NCI-H345 (cell line): ENCODE data around the gene AKAP11.

Experiments used
- DNase-seq: peaks from one replicate; lab custom pipeline; 2025; lab: John Stamatoyannopoulos, UW

The AKAP11 gene

DNA sequence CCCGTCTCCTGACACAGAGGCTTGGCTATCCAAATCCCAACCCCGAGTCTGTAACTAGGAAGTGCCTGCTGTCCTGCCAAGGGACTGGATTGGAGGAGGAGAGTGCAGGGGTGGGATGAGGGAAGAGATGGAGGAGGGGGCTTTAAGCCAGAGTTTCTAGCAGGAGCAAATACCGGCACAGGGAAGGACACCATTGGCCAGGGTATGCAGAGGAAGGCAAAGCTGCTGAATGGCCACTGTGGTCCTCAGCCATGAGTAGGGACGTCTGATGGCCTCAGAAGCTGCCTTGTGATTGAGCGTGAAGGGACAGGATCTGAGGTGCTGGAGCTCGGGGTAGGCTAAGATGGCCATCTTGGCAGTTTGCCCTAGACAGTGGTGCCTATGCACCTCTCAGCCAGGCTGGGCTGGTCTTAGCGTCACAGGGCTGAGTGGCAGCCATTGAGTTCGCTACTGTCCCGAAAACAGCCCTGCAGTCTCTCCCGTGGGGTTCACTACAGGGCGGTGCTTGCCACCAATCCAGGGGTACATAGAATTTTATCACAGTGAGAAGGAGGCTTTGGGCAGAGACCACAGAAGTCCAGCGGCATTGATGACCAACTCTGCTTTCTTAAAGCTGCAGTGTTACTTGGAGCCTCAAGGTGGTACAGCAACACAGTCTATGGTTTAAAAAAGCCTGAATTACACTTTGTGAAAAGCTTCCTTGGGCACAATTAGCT lies 61.8 kb downstream of the AKAP11 start:
- no peak for DNase-seq

DNA sequence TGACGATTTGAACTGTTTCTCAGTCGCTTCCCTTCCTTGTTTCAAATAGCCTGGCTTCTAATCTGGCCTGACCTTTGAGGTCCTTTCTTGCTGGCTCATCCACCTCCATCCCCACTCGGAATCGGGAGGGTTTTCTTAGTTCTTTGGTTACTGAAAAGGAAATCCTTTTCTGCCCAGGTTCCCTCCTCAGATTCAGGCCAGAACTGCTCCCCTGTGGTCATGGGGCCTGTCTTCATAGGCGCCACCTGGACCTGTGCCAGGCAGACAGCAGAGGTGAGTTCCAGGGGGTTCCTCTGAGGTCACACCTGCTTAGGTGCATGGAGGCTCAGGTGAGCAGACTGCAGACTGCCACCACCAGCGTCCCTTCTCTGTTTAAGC lies 62.4 kb downstream of the AKAP11 start:
- DNase-seq = peak; percentile 1

DNA sequence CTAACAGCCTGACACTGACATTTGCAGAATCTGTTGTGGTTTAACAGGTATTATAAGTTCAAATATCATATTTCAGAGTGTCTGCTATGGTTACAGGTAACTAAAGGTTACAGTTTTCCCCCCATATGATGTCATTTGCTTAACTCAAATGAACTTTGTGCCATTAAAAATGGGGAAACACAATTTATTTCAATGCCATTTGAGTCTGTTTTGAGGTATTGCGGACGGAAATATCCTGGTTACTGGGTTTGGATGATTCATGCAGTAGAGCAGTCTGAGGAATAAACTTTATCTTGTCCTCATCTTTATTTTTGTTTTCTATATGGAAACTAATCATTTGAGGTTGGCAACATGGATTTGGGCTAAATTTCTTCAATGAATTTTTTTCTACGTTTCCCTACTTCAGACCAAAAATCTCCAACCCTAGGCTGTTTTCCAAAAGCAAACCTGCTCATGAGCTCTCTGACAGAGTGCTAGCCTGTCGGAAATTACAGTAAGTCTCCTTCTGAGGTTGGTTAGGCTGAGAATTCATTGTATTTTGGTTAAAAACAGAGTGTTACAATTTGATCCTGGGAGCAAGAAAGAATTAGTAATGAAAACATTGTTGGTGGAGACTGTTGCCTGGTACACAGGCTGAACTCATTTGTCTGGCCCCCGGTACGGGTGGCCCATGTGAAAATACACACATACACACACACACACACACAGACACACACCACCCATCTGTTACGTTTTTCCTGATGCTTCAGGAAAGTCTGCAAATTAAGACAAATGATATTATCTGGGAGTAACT lies 66.1 kb downstream of the AKAP11 start:
- DNase-seq = no peak

DNA sequence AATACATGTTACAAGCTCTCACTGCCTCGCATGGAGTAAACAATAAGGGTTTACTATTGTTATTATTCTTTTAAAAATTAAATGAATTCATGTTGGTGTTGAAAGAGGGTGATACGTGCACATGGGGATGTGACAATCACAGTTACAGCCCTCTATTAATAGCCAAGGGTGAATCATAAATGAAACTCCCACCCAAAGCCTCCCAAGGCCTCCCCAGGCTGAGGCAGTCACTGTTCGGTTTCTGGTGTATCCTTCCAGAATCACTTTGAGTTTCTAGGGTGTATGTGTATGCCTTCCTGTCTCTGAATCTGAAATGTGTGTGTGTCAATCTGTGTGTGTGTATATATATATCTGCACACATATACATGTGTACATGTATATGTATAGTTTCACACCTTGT lies 73.4 kb downstream of the AKAP11 start:
- no peak for DNase-seq

DNA sequence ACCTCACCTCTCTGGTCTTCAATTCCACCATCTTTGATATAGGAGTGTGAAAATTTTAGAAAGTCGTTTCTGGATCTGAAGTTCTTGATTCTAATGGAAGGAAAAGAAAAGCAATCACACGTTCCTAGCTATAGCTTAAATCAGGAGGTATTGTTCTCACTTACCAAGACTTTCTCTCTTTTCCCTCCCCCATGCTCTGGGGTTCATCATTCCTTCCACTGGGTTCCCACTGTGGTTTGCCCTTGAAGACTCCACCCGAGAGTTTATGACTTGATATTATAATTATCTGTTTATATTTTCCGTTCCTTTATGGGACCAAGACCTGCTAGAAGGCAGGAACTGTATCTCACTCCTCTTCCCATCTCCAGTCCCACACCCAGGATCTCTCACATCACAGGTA lies 76.6 kb downstream of the AKAP11 start:
- DNase-seq = no peak

DNA sequence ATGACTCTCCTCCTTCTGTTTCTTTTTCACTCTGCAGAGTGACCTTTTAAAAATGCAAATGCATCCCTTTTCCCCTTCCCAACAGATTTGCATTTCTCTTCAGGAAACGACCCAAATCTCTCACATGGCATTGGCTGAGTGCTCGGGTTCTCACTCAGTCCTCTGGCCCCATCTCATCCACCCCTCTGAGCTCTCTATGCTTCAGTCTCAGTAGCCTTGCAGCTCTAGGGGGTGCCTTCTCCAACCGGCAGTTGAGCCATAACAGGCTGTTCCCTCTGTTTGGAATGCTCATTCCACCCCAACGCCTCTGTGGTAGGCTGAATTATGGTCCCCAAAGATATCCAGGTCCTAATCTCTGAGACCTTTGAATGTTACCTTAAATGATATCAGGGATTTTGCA lies 78.2 kb downstream of the AKAP11 start:
- no peak for DNase-seq

DNA sequence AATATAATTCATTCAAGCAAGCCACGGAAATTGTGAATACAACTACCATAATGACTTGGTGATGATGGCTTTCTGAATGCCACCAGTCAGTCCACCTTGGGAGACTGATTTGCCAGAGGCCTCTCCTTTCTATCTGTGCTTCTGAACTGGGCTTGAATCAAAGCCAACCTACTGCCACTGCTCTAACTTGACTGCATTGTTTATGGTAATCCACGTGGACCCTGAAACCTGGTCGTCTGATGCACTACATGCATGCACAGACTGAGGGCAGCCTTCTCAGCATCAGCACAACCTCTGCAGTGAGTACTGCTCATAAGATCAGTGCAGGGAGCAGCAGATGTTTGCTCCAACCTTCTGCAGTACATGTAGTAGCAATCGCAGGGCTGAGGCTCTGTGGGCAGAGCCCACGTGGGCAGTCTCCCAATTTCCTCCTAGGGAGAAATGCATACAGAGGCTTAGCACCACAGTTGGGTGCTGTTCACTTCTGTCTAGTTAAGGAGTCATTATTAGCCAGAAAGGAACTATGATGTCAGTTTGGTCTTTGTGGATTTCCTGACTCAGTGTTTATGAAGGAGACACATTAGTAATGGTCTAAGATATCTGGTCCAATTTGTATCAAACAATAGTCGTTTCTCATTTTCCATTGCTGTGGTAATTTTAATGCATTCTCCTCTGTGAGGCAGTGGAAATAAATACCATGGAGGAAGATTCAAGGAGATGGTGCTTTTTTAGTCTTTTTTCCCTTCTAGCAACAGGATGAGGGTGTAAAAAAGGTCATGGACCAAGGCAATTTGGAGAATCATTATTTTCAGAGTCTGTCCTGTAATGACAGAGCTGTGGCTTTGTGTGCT lies 82.5 kb downstream of the AKAP11 start:
- no peak for DNase-seq

DNA sequence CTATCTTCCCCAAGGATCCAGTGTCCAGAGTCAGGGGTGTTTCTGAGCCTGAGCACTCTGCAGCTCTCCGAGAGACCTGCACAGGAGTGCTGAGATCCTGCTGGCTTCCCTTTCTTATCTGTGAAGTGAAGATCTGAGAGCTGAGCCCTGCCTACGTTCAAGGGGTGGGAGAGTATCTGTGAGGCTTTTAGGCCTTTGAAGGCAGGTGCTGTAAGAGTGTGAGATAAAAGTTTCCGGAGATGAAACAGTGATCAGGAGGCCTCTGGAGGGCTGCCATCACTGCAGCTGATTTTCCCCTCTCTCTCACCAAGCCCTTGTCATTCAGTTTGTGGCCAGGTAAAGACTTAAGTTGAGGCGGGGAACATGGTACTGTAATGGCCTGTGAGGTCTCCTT lies 83.1 kb downstream of the AKAP11 start:
- DNase-seq = no peak

DNA sequence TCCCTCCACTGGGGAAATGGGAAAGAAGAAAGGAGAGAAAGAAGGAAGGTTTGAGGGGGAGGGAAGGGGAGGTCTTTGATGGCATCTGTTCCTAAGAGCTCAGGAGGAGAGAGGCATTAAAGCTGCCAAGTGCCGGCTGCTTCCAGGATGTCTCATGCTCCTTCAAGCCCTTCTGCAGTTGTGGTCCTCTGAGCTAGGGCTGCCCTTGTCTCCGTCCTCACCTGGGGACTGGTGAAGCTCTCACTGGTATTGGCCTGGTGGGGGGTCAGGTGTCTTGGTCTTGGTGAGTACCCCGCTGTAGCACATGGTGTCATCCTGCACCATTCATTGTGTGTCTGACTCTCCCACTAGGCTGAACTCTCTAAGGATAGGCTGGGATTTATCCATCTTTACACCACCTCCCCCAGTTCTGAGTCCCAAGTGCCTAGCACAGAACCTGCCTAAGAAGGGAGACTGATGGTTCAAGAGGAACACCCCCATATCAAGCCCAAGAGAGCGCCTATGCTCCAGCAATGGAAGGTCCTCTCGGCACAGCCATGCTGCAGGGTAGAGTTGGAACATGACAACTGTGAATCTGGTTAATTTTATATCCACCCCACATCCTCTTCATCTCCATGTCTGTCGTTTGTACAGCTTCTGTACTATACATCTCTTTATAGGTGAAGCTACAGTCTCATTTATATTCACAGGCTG lies 83.7 kb downstream of the AKAP11 start:
- no peak for DNase-seq

DNA sequence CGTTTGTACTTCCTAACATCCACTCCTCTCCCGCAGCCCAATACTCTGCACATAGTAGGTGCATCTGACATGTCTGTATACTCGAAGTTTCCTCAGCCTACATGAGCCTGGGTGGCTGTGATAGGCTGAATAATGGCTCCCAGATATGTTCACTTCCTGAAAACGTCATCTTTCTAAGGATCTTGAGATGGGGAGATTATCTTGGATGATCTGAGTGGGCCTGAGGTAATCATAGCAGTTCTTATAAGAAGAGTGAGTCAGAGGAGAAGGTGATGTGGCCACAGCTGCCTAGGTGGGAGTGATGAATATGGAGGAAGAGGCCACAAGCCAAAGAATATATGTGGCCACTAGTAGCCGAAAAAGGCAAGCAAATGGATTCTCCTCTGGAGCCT lies 84.2 kb downstream of the AKAP11 start:
- DNase-seq = no peak

DNA sequence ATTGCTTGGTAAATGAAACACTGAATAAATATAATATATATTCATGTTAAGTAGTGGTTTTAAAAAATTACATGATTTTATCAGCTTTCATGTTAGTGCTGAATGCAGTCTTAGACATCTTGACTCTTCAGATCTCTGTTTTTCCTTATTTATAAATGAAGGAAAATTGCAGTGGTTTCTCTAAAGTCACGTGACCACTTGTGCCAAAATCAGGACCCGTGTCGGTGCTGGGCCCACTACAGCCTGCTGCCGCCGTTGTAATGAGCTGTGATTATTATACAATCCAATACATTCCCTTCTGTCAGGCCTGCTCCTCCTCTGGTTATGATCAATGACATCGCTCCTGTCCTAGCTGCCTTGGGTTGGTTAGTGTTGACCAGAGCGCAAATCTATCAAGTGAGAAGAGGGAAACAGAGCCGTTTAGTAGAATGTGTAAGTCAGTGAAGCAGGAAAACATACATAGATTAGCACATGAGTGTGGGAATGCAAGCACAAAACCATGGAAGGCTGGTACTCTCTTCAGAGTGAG lies 88.2 kb downstream of the AKAP11 start:
- no peak for DNase-seq

DNA sequence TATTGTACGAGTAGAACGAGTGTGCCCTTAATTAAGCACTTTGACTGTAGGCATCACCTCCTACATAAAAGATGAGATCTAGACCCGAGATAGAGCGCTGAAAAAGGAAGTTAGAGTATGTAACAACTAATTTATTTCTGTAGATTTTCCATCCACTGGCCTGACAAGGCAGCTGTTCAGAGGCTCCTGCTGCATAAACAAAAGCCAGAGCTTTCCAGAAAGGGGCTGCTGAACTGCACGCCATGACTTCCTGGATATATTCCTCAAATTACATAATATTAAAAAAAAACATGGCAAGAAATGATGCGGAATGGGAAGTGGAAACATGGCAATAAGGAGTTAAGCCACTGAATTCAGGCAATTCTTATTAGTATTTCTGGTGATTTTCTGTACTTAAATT lies 89.7 kb downstream of the AKAP11 start:
- DNase-seq = no peak

DNA sequence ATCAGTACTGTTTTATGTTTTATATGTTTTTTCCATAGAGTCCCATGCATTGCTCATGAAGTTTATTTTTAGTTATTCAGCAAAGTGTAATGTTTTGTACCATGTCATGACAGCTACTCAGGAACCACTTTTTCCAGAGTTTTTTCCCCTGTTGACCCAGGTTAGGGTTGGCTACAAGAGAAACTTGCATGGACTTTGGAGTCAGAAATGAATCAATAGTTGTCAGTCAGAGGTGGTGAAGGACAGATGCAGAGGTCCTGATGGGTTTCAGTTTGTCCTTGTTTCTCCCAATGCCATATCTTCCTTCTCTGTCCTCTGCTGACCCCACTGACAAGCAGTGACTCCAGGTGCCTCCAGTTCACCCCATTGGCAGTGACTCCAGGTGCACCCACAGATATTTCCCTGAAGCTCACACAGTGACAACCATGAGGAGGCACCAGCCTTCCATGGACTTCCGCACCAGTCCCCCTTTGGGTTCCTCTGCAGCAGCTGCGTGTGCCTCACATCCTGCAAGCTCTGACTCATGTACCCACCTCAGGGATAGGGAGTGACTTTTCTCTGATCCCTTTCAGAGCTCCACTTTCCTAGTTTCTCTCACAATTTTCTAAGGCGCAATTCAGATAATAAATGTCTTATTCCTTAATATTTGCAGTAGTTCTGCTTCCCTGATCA lies 92.1 kb downstream of the AKAP11 start:
- DNase-seq = no peak

DNA sequence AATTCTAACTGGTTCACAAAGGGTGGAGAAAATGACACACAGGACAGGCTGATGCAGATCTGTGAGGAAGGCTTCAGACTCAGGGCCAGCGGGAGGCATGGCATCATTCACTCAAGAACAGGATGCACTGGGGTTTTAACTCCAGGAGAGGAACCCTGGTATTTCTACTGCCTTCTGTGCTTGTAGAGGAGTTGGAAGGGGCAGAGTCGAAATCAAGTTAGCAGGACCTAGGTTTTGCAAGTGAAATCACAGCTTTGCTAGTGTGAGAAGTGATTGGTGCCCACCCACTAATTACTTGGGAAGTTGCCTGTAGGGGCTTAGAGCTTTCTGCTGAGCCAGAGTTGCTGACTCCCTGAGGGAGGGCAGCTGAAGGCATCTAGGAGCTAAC lies 92.7 kb downstream of the AKAP11 start:
- no peak for DNase-seq

DNA sequence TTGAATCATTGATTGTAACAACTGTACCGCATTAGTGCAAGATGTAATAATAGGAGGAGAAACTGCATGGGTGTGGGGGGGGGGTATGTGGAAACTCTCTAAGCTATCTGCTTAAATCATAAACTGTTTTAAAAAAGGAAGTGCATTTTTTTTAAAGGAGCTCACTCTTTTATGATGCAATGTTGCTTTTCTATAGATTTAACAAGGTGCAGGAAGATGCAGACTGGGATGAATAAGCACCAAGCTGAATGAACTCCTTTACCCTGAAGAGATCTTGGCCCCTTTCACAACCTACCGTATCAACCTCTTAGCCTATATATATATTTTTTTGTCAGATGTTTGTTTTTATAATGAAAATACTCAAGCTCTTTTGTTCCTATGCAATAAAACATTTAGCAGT lies 95.9 kb downstream of the AKAP11 start:
- DNase-seq = no peak

DNA sequence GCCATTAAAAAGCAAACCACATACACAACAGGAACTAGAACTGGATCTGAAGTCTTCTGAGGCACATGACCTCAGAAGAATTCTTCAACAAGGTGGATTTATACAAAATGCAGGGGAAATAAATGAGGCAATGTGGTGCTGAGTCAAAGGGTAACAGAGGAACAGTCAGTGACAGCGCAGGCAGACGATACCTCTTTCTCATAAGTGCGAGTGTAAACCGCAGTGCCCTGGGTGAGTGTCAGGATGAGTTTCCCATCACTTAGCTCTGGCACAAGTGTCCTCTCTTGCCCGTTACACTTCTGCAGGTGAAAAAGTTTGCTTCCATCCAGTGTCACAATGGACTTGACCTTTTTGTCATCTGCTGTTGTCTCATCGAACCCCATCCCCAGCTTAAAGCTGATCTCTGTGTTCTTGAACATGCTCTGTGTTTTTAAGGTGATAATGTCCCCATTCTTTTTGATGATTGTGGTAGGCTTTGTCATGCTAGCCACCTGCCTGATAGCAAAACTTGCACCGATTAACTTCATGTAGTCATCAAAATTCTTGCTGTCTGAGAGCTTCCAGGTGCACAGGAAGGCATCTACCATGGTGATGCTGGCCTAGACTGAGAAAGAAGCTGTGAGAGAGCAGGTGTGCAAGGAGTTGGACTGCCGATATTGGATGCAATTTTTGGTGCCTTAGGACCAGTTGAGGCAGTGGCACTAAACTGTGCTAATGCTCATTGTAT lies 97.3 kb downstream of the AKAP11 start:
- no peak for DNase-seq

DNA sequence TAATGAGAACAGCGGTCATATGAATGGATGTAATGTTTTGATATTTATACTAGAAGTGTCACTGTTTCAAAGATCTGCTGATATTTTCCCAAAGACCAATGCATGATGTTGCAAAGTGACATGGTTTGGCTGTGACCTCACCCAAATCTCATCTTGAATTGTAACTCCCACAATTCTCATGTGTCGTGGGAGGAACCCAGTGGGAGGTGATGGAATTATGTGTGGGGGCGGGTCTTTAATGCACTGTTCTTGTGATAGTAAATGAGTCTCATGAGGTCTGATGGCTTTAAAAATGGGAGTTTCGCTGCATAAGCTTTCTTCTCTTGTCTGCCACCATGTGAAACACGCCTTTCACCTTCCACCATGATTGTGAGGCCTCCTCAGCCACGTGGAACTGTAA lies 98.3 kb downstream of the AKAP11 start:
- DNase-seq = no peak
